OCI-LY3 (cell line): Measurements from ENCODE around the gene ATL1.

Experiments used
- EZH2phosphoT487 ChIP-seq: fragments of 200-600 bp; shearing (Covaris generic); IDR thresholded peaks from 2 replicates; pipeline ENCODE4 v1.6.1; 2018; ENCODE audit warnings: antibody characterized with exemption, mixed run types, low read depth
- TF ChIP-seq, protein P1 (sequence below): fragments of 200-600, 300-600 bp; sonication (generic); IDR thresholded peaks from 2 replicates; pipeline ENCODE4 v1.5.1; 2014; ENCODE audit warnings: antibody characterized with exemption, low read length, low read depth

DNA sequence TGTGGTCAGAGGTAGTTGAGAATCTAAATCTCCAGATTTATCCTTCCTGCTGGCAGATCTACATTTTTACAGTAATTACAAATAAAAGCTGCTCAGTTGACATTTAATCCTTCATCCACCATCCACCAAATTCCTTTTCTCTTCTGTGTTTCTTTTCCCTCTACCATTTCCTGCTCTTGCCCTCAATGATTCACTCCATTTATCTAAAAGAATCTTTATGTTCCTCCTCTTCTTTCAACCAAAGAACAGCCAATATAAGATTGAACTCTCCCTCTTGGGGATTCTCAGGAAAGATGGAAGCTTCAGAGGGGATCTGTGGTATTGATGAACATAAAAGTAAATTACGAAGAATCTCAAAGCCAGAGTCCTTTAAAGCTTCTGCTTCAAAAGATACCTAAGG, 31.9 kb upstream of the ATL1 start:
- TF ChIP-seq, protein P1, sequence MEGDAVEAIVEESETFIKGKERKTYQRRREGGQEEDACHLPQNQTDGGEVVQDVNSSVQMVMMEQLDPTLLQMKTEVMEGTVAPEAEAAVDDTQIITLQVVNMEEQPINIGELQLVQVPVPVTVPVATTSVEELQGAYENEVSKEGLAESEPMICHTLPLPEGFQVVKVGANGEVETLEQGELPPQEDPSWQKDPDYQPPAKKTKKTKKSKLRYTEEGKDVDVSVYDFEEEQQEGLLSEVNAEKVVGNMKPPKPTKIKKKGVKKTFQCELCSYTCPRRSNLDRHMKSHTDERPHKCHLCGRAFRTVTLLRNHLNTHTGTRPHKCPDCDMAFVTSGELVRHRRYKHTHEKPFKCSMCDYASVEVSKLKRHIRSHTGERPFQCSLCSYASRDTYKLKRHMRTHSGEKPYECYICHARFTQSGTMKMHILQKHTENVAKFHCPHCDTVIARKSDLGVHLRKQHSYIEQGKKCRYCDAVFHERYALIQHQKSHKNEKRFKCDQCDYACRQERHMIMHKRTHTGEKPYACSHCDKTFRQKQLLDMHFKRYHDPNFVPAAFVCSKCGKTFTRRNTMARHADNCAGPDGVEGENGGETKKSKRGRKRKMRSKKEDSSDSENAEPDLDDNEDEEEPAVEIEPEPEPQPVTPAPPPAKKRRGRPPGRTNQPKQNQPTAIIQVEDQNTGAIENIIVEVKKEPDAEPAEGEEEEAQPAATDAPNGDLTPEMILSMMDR, result no peak
- no peak for TF ChIP-seq EZH2phosphoT487
